BE2C (cell line): ENCODE results near the gene CS.
"Not testable (repeated sequence)": the region's sequence is repeated elsewhere in the genome, so short reads cannot be mapped to it uniquely, and the experiment has no call there.

Experiments
- DNase-seq: peaks from one replicate; pipeline ENCODE4 v3.0.0-alpha.2; 2020
- H3K27me3 ChIP-seq: fragments of 250-450 bp; sonication (Bioruptor Pico); 2 replicates; pipeline ENCODE4 v1.5.1; 2020; ENCODE audit warnings: mild to moderate bottlenecking
- H3K36me3 ChIP-seq: fragments of 250-450 bp; sonication (Bioruptor Pico); 2 replicates; pipeline ENCODE4 v1.5.1; 2020; ENCODE audit warnings: mild to moderate bottlenecking
- H3K4me1 ChIP-seq: fragments of 250-450 bp; sonication (Bioruptor Pico); 2 replicates; pipeline ENCODE4 v1.5.1; 2020
- H3K4me3 ChIP-seq: 2 replicates; pipeline ENCODE4 v1.5.1; 2011; ENCODE audit warnings: low read depth, low read length
- H3K9me3 ChIP-seq: fragments of 250-450 bp; sonication (Bioruptor Pico); 2 replicates; pipeline ENCODE4 v1.5.1; 2020
- CTCF ChIP-seq: IDR thresholded peaks from 2 replicates; pipeline ENCODE4 v1.5.1; 2012; ENCODE audit warnings: mild to moderate bottlenecking, low read depth, low read length

The CS gene

DNA sequence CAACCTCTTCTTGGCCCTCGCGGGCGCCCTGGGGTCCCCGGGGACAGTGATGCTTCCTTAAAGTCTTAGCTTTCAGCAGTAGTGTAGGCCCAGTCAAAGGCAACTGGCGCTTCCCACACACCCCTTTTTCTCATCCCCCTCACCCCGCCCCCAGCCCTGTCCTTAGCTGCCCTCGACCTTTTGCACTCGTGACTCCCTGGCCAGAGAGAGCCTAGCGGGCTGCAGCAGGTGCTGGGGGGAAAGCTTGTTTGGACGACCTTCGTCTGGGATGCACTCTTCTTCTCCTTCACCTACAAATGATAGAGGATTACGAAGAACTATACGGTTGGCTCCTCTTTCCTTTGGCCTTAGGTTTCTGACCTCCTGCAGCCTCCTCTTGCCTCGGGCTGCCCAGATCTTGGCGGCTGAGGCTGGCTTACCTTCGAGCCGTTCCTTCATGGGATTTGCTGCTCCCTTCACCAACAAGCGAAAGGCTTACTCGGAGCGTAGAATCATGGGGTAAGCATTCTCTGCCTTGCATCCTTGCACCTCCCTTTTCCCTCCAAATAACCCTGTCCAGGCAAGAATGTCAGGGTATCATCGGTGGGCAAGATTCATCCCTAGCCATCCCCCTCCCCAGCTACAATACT, 32.6 kb downstream of the CS start:
- DNase-seq: no peak

DNA sequence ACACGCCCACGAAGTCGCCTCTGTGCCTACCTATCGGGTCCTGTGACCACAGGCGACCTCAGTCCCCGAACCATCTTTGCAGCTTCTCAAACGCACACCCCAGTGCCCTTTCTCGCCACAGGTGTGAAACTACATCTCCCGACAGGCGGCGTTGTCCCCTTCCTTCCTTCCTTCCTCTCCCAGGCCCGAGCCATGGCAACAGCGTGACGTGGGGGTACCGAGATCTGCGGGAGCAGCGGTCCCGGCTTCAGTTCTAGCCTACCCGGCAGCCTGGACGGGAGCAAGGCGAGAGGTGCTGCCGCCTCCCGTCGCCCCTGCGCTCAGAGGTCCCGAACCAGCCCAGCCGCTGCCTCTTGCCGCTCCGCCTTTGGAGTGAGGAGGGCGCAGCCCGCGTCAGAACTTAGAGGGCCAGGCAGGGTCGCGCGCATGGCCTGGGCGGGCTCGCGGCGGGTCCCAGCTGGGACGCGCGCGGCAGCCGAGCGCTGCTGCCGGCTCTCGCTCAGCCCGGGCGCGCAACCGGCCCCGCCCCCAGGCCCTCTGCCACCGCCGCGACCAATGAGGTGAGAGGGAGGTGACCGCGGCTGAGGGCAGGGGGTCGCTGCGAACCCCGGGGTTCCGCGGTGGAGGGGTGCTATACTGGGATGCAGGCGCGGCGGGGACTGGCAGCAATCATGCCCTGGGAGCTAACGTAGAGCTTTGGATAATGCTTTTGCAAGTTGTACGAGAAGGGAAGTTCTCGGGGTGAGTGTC, 33.3 kb downstream of the CS start, which contains the start of gene COQ10A:
TSS of gene COQ10A (plus strand) at position 250 of the 750 bp plus-strand sequence. CDS start at position 427, 177 bp downstream.
- Histone ChIP-seq H3K27me3 (no peaks in the 10 kb centered on the region), H3K4me1 (no peaks in the 10 kb centered on the region), H3K4me3 (peak within 1 kb of the TSS; percentile 87), H3K36me3 (peaks cover 25% of the 10 kb centered on the region), H3K9me3 (no peaks in the 10 kb centered on the region)
- TF ChIP-seq CTCF: peak; percentile 77
- peak; percentile 91 for DNase-seq

More for the DNA sequence above, 32.6 kb downstream of the CS start:
- Histone ChIP-seq H3K27me3 (no peaks in the 10 kb centered on the region), H3K4me3 (peak overlapping the region; percentile 87), H3K36me3 (peaks cover 27% of the 10 kb centered on the region), H3K4me1 (no peaks in the 10 kb centered on the region), H3K9me3 (no peaks in the 10 kb centered on the region)
- no peak for TF ChIP-seq CTCF

DNA sequence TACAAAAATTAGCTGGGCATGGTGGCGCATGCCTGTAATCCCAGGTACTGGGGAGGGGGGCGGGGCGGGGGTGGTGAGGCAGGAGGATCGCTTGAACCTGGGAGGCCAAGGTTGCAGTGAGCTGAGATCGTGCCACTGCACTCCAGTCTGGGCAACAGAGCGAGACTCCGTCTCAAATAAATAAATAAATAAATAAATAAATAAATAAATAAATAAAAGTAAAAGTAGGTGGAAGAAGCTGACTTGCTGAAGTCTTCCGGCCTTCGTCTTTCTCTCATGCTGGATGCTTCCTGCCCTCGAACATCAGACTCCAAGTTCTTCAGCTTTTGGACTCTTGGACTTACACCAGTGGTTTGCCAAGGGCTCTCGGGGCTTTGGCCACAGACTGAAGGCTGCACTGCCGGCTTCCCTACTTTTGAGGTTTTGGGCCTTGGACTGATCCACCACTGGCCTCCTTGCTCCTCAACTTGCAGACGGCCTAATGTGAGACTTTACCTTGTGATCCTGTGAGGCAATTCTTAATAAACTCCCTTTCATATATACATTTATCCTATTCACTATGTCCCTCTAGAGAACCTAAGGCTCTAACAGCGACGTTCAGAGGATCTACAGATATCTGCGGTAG, 34.0 kb downstream of the CS start:
- peak overlapping the region; percentile 87 for H3K4me3 ChIP-seq

DNA sequence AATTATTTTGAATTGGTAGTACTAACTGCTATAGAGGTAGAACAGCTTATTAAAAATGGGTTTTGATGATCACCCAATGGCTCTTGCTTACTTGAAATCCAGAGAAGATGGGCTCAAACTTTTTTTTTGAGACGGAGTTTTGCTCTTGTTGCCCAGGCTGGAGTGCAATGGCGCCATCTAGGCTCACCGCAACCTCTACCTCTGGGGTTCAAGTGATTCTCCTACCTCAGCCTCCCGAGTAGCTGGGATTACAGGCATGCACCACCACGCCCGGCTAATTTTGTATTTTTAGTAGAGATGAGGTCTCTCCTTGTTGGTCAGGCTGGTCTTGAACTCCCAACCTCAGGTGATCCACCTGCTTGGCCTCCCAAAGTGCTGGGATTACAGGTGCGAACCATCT, 37.2 kb downstream of the CS start:
- not testable (repeated sequence) for H3K4me3 ChIP-seq, DNase-seq, H3K27me3 ChIP-seq, H3K4me1 ChIP-seq, H3K36me3 ChIP-seq, H3K9me3 ChIP-seq
- peak; percentile 19; the same call in 1 of the 2 replicates for TF ChIP-seq CTCF

More for the DNA sequence above, 34.0 kb downstream of the CS start:
- peaks cover 21% of the 10 kb centered on the region for H3K36me3 ChIP-seq
- not testable (repeated sequence) for H3K27me3 ChIP-seq, DNase-seq, H3K4me1 ChIP-seq, H3K9me3 ChIP-seq

DNA sequence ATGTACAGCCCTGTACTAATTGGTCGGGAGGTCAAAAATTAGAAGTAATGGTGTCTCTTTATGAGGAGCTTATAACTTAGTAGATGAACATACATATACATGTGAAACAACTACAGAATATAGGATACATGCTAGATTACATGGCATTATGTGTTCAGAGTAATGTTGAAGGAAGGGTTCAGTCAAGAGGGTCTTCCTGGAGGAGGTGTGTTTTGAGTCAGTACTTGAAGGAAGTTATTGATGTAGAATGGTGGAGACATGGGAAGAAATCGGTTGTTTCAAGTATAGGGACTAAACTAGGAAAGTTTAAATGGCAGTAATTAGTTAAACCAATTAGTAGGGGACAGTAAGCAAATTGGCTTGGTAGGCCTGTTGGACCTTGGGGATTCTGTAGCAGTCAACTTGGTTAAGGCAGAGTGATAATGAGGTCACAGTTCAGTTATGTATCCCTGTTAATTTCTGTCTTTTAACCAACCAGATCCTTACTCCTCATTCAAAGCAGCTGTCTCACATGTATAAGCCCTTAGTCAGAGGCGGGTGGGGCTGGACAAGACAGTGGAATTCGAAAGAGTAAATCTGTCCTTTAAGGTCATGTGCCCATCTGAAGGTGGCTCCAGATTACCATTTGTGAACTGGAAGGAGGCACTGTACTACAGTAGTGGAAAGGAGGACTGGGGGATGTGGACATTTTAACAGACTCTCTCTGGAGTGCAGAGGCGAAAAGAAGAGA, 38.5 kb downstream of the CS start:
- peaks cover under 1% of the 10 kb centered on the region for H3K36me3 ChIP-seq
- H3K4me3 ChIP-seq: no peak overlapping the region
- no peaks in the 10 kb centered on the region for H3K27me3 ChIP-seq
- H3K9me3 ChIP-seq: no peaks in the 10 kb centered on the region
- no peak for DNase-seq
- no peak for TF ChIP-seq CTCF
- peaks cover 6% of the 10 kb centered on the region for H3K4me1 ChIP-seq

GRCh38 chr12:56260921-56261320, 39.2 kb downstream of the CS start:
- Histone ChIP-seq H3K36me3 (peaks cover 8% of the 10 kb centered on the region), H3K4me3 (no peak overlapping the region), H3K9me3 (no peaks in the 10 kb centered on the region), H3K4me1 (peaks cover 11% of the 10 kb centered on the region), H3K27me3 (no peaks in the 10 kb centered on the region)
- DNase-seq: no peak
- no peak for TF ChIP-seq CTCF
